Activated CD8-positive, alpha-beta T cell treated with anti-CD3 and anti-CD28 coated beads for 36 hours (primary cell): ENCODE measurements around the gene SBF2. TPM values are rescaled to one million over a fixed set of nuclear protein-coding genes. Genes with fewer than 3 reads are reported as not detected.

Experiments used
- ATAC-seq: fragments of 200-7000 bp; cut with Tn5 transposase; one replicate; pipeline ENCODE4 v1.10.0; 2021; ENCODE audit warnings: mild to moderate bottlenecking, moderate library complexity
- CTCF ChIA-PET: fragments of 350-600 bp; sonication (Branson Sonifier 250); formaldehyde crosslinking; loops from one replicate; lab custom pipeline; 2021; ENCODE audit warnings: antibody characterized with exemption; lab: Charles Lee
- POLR2A ChIA-PET: fragments of 350-600 bp; sonication (Branson Sonifier 250); formaldehyde crosslinking; loops from one replicate; lab custom pipeline; 2021; ENCODE audit warnings: antibody characterized with exemption; lab: Charles Lee
- DNase-seq: peaks from one replicate; pipeline ENCODE4 v3.0.0-alpha.2; 2020
- H3K27ac Mint-ChIP-seq: one replicate; pipeline ENCODE4 v1.8.0; 2021; ENCODE audit warnings: mild to moderate bottlenecking, mixed read lengths
- H3K27me3 Mint-ChIP-seq: one replicate; pipeline ENCODE4 v1.8.0; 2021; ENCODE audit warnings: mixed read lengths
- H3K36me3 Mint-ChIP-seq: one replicate; pipeline ENCODE4 v1.8.0; 2021; ENCODE audit warnings: low read depth, mixed read lengths
- H3K4me1 Mint-ChIP-seq: one replicate; pipeline ENCODE4 v1.8.0; 2021; ENCODE audit warnings: low read depth, mixed read lengths
- H3K4me3 Mint-ChIP-seq: one replicate; pipeline ENCODE4 v1.8.0; 2021; ENCODE audit warnings: mild to moderate bottlenecking, moderate library complexity, mixed read lengths
- H3K9me3 Mint-ChIP-seq: one replicate; pipeline ENCODE4 v1.8.0; 2021; ENCODE audit warnings: mixed read lengths
- CTCF ChIP-seq: fragments of 200-600 bp; IDR thresholded peaks from one replicate; pipeline ENCODE4 v1.8.0; 2022; ENCODE audit warnings: antibody characterized with exemption, mild to moderate bottlenecking
- intact Hi-C: fragments of 100-400 bp; cut with micrococcal nuclease; formaldehyde crosslinking; loops from one replicate; pipeline ENCODE4 v1.10.0; 2022
- total RNA-seq, 2 experiments: library from RNA; stranded (reverse); gene quantifications; one replicate each; pipeline ENCODE4 v1.2.3, GENCODE V29; 2021

The SBF2 gene
- total RNA-seq, 2 experiments from 2014 or later: 10.0 to 11.0 TPM

GRCh38 chr11:9962722-9963121, 331.3 kb downstream of the SBF2 start:
- ChIA-PET CTCF (interaction anchor here (2.3 kb wide), 1 partner anchor 10 kb away, joined by 14 read pairs; no protein-coding TSS in a partner anchor), POLR2A (no interaction called here)
- Mint-ChIP-seq H3K27ac (no peak overlapping the region), H3K4me3 (no peak overlapping the region), H3K4me1 (no peaks in the 10 kb centered on the region), H3K9me3 (no peaks in the 10 kb centered on the region), H3K27me3 (no peaks in the 10 kb centered on the region), H3K36me3 (peaks cover 6% of the 10 kb centered on the region)
- DNase-seq (no peak), ATAC-seq (no peak)
- intact Hi-C loops: no loop called here
- no peak for TF ChIP-seq CTCF

- ChIA-PET CTCF (no interaction called here), POLR2A (no interaction called here)
- ATAC-seq: no peak
- Mint-ChIP-seq H3K4me1 (no peaks in the 10 kb centered on the region), H3K36me3 (peaks cover 6% of the 10 kb centered on the region), H3K9me3 (no peaks in the 10 kb centered on the region), H3K4me3 (no peak overlapping the region), H3K27ac (no peak overlapping the region), H3K27me3 (no peaks in the 10 kb centered on the region)
- intact Hi-C loops: no loop called here
- no peak for TF ChIP-seq CTCF
- no peak for DNase-seq
Observed at GRCh38 chr11:9957072-9957471, 336.9 kb downstream of the SBF2 start.

DNA sequence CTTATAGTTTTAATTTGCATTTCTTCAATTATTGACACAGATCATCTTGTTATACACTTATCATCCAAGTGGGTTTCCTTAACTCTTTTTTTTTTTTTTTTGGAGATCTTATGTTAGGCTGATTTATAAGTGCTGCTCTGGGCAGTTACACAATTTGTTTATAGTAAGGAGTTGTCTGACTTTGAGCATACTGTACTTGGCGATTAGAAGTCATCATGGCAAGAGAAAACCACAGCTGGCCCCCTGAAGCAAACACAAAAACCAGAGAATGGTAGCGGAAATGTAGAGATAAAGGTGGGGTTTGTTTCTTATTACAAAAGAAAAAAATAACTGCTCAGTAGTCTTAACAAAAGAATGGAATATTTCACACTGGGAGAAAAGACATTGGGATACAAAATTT, 337.5 kb downstream of the SBF2 start:
- Mint-ChIP-seq H3K9me3 (no peaks in the 10 kb centered on the region), H3K4me1 (no peaks in the 10 kb centered on the region), H3K27me3 (no peaks in the 10 kb centered on the region), H3K36me3 (peaks cover 6% of the 10 kb centered on the region), H3K27ac (no peak overlapping the region), H3K4me3 (no peak overlapping the region)
- ATAC-seq: no peak
- POLR2A ChIA-PET: no interaction called here
- no peak for DNase-seq
- CTCF ChIA-PET: no interaction called here
- TF ChIP-seq CTCF: no peak
- intact Hi-C loops: no loop called here

- POLR2A ChIA-PET: no interaction called here
- H3K9me3 Mint-ChIP-seq: no peaks in the 10 kb centered on the region
- no peak for TF ChIP-seq CTCF
- H3K4me3 Mint-ChIP-seq: no peak overlapping the region
- intact Hi-C loops: no loop called here
- H3K27ac Mint-ChIP-seq: no peak overlapping the region
- no peaks in the 10 kb centered on the region for H3K27me3 Mint-ChIP-seq
- CTCF ChIA-PET: interaction anchor here (1.5 to 2.7 kb wide), 2 partner anchors 18 to 207 kb away, joined by 6 read pairs; no protein-coding TSS in a partner anchor
- no peak for DNase-seq
- no peaks in the 10 kb centered on the region for H3K4me1 Mint-ChIP-seq
- peaks cover 6% of the 10 kb centered on the region for H3K36me3 Mint-ChIP-seq
- ATAC-seq: no peak
Observed at GRCh38 chr11:9955391-9955790, 338.6 kb downstream of the SBF2 start.

GRCh38 chr11:9953994-9954626, 339.9 kb downstream of the SBF2 start:
- Mint-ChIP-seq H3K9me3 (no peaks in the 10 kb centered on the region), H3K36me3 (peaks cover 6% of the 10 kb centered on the region), H3K4me3 (no peak overlapping the region), H3K27ac (no peak overlapping the region), H3K27me3 (no peaks in the 10 kb centered on the region), H3K4me1 (no peaks in the 10 kb centered on the region)
- ChIA-PET CTCF (interaction anchor here (2.7 kb wide), 1 partner anchor 206 kb away, joined by 6 read pairs; no protein-coding TSS in a partner anchor), POLR2A (no interaction called here)
- intact Hi-C loops: no loop called here
- TF ChIP-seq CTCF: no peak
- ATAC-seq (no peak), DNase-seq (no peak)
